ENCODE results near the gene RENBP.

GRCh38 chrX:153991013-153991580 is 46.7 kb upstream of the RENBP start:
- TF ChIP-seq CTCF (IDR thresholded peaks at IDR 0.05) = no peak
- no peak for TF ChIP-seq POLR2A (IDR thresholded peaks at IDR 0.05)
